HG02981 (cell line): ENCODE measurements around the gene STRIP2.
"Not testable (repeated sequence)": the region's sequence is repeated elsewhere in the genome, so short reads cannot be mapped to it uniquely, and the experiment has no call there.

Experiments
- ATAC-seq: cut with Tn5 transposase; IDR thresholded peaks from one replicate; pipeline ENCODE4 v1.9.1; 2021; ENCODE audit warnings: mild to moderate bottlenecking, moderate library complexity; ENCODE audit not compliant: unreplicated experiment

The STRIP2 gene

GRCh38 chr7:129433847-129434674, at the start of gene STRIP2:
STRIP2 (plus strand) TSS chr7:129434432; CDS start chr7:129434473, 41 bp downstream.
- ATAC-seq: peak; percentile 96

- no peak for ATAC-seq
Observed at GRCh38 chr7:129385116-129385515, 49.1 kb upstream of the STRIP2 start.

GRCh38 chr7:129385598-129385997, 48.6 kb upstream of the STRIP2 start:
- ATAC-seq: no peak

GRCh38 chr7:129386506-129386905, 47.7 kb upstream of the STRIP2 start:
- no peak for ATAC-seq

- no peak for ATAC-seq
Observed at GRCh38 chr7:129387537-129387936, 46.7 kb upstream of the STRIP2 start.

- no peak for ATAC-seq
Observed at GRCh38 chr7:129388333-129389098, 45.7 kb upstream of the STRIP2 start.

GRCh38 chr7:129389829-129390228, 44.4 kb upstream of the STRIP2 start:
- ATAC-seq: no peak

GRCh38 chr7:129390314-129390713, 43.9 kb upstream of the STRIP2 start:
- no peak for ATAC-seq

- no peak for ATAC-seq
Observed at GRCh38 chr7:129391546-129392171, 42.6 kb upstream of the STRIP2 start.

- no peak for ATAC-seq
Observed at GRCh38 chr7:129393255-129393654, 41.0 kb upstream of the STRIP2 start.

GRCh38 chr7:129394101-129394500, 40.1 kb upstream of the STRIP2 start:
- ATAC-seq: no peak

GRCh38 chr7:129394982-129395914, 39.0 kb upstream of the STRIP2 start:
- no peak for ATAC-seq

GRCh38 chr7:129401228-129401966, 32.8 kb upstream of the STRIP2 start:
- no peak for ATAC-seq

GRCh38 chr7:129401967-129402860, 32.0 kb upstream of the STRIP2 start:
- ATAC-seq: peak; percentile 67

GRCh38 chr7:129405527-129405926, 28.7 kb upstream of the STRIP2 start:
- ATAC-seq: no peak

GRCh38 chr7:129410238-129410637, 24.0 kb upstream of the STRIP2 start:
- not testable (repeated sequence) for ATAC-seq

GRCh38 chr7:129412501-129412900, 21.7 kb upstream of the STRIP2 start:
- ATAC-seq: no peak

- no peak for ATAC-seq
Observed at GRCh38 chr7:129417073-129417472, 17.2 kb upstream of the STRIP2 start.
